GM12801 (cell line): ENCODE measurements around the gene EPRS1.

Experiments used
- CTCF ChIP-seq: IDR thresholded peaks from one replicate; pipeline ENCODE4 v1.5.1; 2011; ENCODE audit warnings: control low read depth; ENCODE audit not compliant: insufficient read length; ENCODE audit errors: extremely low read depth

EPRS1 gene

GRCh38 chr1:220044678-220045355 is 1.5 kb downstream of the EPRS1 start:
- no peak for TF ChIP-seq CTCF

GRCh38 chr1:220043646-220044045 is 2.7 kb downstream of the EPRS1 start:
- TF ChIP-seq CTCF, result no peak

- no peak for TF ChIP-seq CTCF
These were observed 6.2 kb downstream of the EPRS1 start for GRCh38 chr1:220040028-220040596.

- no peak for TF ChIP-seq CTCF
These were observed 7.7 kb downstream of the EPRS1 start for GRCh38 chr1:220038640-220039039.

- TF ChIP-seq CTCF, result no peak
These were observed 13.4 kb downstream of the EPRS1 start for GRCh38 chr1:220032911-220033310.

- no peak for TF ChIP-seq CTCF
These were observed 15.0 kb downstream of the EPRS1 start for GRCh38 chr1:220031287-220031686.

- TF ChIP-seq CTCF, result no peak
These were observed 17.9 kb downstream of the EPRS1 start for GRCh38 chr1:220028346-220028895.
